HG02642 (cell line): ENCODE data around the gene LHFPL3.

Source experiments
- ATAC-seq: cut with Tn5 transposase; IDR thresholded peaks from one replicate; pipeline ENCODE4 v1.9.1; 2021; ENCODE audit warnings: mild to moderate bottlenecking; ENCODE audit not compliant: unreplicated experiment, poor library complexity

The LHFPL3 gene

GRCh38 chr7:104367926-104368325 is 39.5 kb downstream of the LHFPL3 start:
- ATAC-seq = no peak

- ATAC-seq = no peak
Observed at GRCh38 chr7:104371216-104371979, 43.0 kb downstream of the LHFPL3 start.

GRCh38 chr7:104371980-104372357 is 43.6 kb downstream of the LHFPL3 start:
- no peak for ATAC-seq

- ATAC-seq = no peak
Observed at GRCh38 chr7:104382616-104383015, 54.2 kb downstream of the LHFPL3 start.

- ATAC-seq = no peak
Observed at GRCh38 chr7:104386943-104387342, 58.5 kb downstream of the LHFPL3 start.

GRCh38 chr7:104388222-104388621 is 59.8 kb downstream of the LHFPL3 start:
- ATAC-seq = no peak

GRCh38 chr7:104395162-104395561 is 66.8 kb downstream of the LHFPL3 start:
- no peak for ATAC-seq

- no peak for ATAC-seq
Observed at GRCh38 chr7:104397442-104397841, 69.0 kb downstream of the LHFPL3 start.

GRCh38 chr7:104408371-104408770 is 80.0 kb downstream of the LHFPL3 start:
- no peak for ATAC-seq

- no peak for ATAC-seq
Observed at GRCh38 chr7:104410742-104411141, 82.3 kb downstream of the LHFPL3 start.

GRCh38 chr7:104412911-104413310 is 84.5 kb downstream of the LHFPL3 start:
- ATAC-seq = no peak

- ATAC-seq = no peak
Observed at GRCh38 chr7:104414216-104414615, 85.8 kb downstream of the LHFPL3 start.

- no peak for ATAC-seq
Observed at GRCh38 chr7:104415700-104416099, 87.3 kb downstream of the LHFPL3 start.

GRCh38 chr7:104416866-104417393 is 88.5 kb downstream of the LHFPL3 start:
- no peak for ATAC-seq

GRCh38 chr7:104431930-104432329 is 103.5 kb downstream of the LHFPL3 start:
- ATAC-seq = no peak

- no peak for ATAC-seq
Observed at GRCh38 chr7:104434129-104434528, 105.7 kb downstream of the LHFPL3 start.

GRCh38 chr7:104442481-104442880 is 114.1 kb downstream of the LHFPL3 start:
- ATAC-seq = no peak

- no peak for ATAC-seq
Observed at GRCh38 chr7:104444017-104444416, 115.6 kb downstream of the LHFPL3 start.

GRCh38 chr7:104445393-104445792 is 117.0 kb downstream of the LHFPL3 start:
- no peak for ATAC-seq

GRCh38 chr7:104450861-104451260 is 122.5 kb downstream of the LHFPL3 start:
- ATAC-seq = no peak

GRCh38 chr7:104453190-104453589 is 124.8 kb downstream of the LHFPL3 start:
- ATAC-seq = no peak

GRCh38 chr7:104458875-104459274 is 130.5 kb downstream of the LHFPL3 start:
- no peak for ATAC-seq
